ENCODE measurements around the gene CCM2. TPM values are rescaled to one million over a fixed set of nuclear protein-coding genes. Genes with fewer than 3 reads are reported as not detected.

The CCM2 gene
- total and polyA plus RNA-seq, 2 of the 8 experiments (the other 6 are each of a cell fraction or from before 2014, with no cell fraction given): 31.6 to 41.2 TPM

DNA sequence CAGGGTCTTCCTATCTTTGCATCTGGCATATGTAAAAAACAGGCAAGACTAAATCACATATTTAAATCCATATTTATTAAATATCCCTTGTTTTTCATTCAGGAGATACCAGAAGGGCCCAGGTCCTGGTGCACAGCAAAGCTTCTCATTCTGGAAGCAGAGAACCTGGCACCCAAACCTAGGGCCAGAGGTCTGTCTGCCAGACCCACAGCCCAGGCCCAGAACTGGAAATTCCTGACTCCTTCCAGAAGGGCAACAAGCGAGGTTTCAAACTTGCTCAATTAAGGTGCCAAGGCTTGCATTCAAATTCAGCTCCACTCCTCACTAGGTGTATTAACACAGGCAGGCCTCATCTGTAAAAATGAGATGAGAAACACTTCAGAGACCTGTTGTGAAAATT lies 17.0 kb upstream of the CCM2 start (continued):
- TF ChIP-seq SIX5 (IDR thresholded peaks at IDR 0.05; ENCODE audit: low read depth, low read length): no peak
- no peak for TF ChIP-seq TAF1 (IDR thresholded peaks at IDR 0.05; ENCODE audit: low read depth, low read length)
- TF ChIP-seq, protein P1, sequence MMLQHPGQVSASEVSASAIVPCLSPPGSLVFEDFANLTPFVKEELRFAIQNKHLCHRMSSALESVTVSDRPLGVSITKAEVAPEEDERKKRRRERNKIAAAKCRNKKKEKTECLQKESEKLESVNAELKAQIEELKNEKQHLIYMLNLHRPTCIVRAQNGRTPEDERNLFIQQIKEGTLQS (IDR thresholded peaks at IDR 0.05; ENCODE audit: insufficient read depth, low read depth, low read length): no peak
- TF ChIP-seq CBX8 (IDR thresholded peaks at IDR 0.05; ENCODE audit: borderline replicate concordance, low read depth, low read length): no peak
- no peak for TF ChIP-seq PHF8 (conservative IDR thresholded peaks at IDR 0.05; ENCODE audit: low read depth, low read length)
- TF ChIP-seq SAP30 (IDR thresholded peaks at IDR 0.05; ENCODE audit: insufficient read depth, insufficient replicate concordance, low read length): no peak

Measured in H1 (cell line).